GM18505 (cell line): ENCODE measurements around the gene PWP1.

Experiments used
- ATAC-seq: cut with Tn5 transposase; IDR thresholded peaks from one replicate; pipeline ENCODE4 v1.9.1; 2021; ENCODE audit not compliant: unreplicated experiment
- POLR2A ChIP-seq: IDR thresholded peaks from 4 replicates; pipeline ENCODE4 v1.6.1; 2011; ENCODE audit warnings: borderline replicate concordance; ENCODE audit not compliant: insufficient read depth, insufficient read length; ENCODE audit errors: extremely low read depth

PWP1 gene

GRCh38 chr12:107657133-107657532 is 28.5 kb upstream of the PWP1 start:
- no peak for ATAC-seq
- no peak for TF ChIP-seq POLR2A

GRCh38 chr12:107657621-107658020 is 28.0 kb upstream of the PWP1 start:
- no peak for TF ChIP-seq POLR2A
- ATAC-seq = no peak

GRCh38 chr12:107660235-107660634 is 25.4 kb upstream of the PWP1 start:
- no peak for TF ChIP-seq POLR2A
- no peak for ATAC-seq

GRCh38 chr12:107660861-107661415 is 24.7 kb upstream of the PWP1 start:
- ATAC-seq = no peak
- no peak for TF ChIP-seq POLR2A

GRCh38 chr12:107661830-107662229 is 23.8 kb upstream of the PWP1 start:
- ATAC-seq = no peak
- TF ChIP-seq POLR2A = no peak

- no peak for TF ChIP-seq POLR2A
- ATAC-seq = no peak
Measured at GRCh38 chr12:107662484-107662883, 23.1 kb upstream of the PWP1 start.

- ATAC-seq = no peak
- no peak for TF ChIP-seq POLR2A
Measured at GRCh38 chr12:107663277-107663676, 22.3 kb upstream of the PWP1 start.

GRCh38 chr12:107666009-107666408 is 19.6 kb upstream of the PWP1 start:
- no peak for ATAC-seq

GRCh38 chr12:107667464-107667863 is 18.1 kb upstream of the PWP1 start:
- TF ChIP-seq POLR2A = no peak
- ATAC-seq = no peak

More at GRCh38 chr12:107666009-107666408, 19.6 kb upstream of the PWP1 start:
- no peak for TF ChIP-seq POLR2A

- TF ChIP-seq POLR2A = no peak
- no peak for ATAC-seq
Measured at GRCh38 chr12:107668320-107669098, 17.1 kb upstream of the PWP1 start.

- ATAC-seq = no peak
- TF ChIP-seq POLR2A = no peak
Measured at GRCh38 chr12:107669946-107670345, 15.7 kb upstream of the PWP1 start.

- TF ChIP-seq POLR2A = no peak
- ATAC-seq = no peak
Measured at GRCh38 chr12:107670999-107671643, 14.5 kb upstream of the PWP1 start.

GRCh38 chr12:107677671-107678070 is 7.9 kb upstream of the PWP1 start:
- no peak for TF ChIP-seq POLR2A
- ATAC-seq = no peak

- no peak for ATAC-seq
- TF ChIP-seq POLR2A = no peak
Measured at GRCh38 chr12:107679336-107679735, 6.3 kb upstream of the PWP1 start.

- no peak for TF ChIP-seq POLR2A
- no peak for ATAC-seq
Measured at GRCh38 chr12:107681455-107681835, 4.2 kb upstream of the PWP1 start.
